Gastrocnemius medialis (tissue), 4 donors: Measurements from ENCODE around the gene PGA5. TPM values are rescaled to one million over a fixed set of nuclear protein-coding genes. Genes with fewer than 3 reads are reported as not detected.
A peak's percentile ranks its signal among the peaks of the same experiment; 100 is the strongest.
"Not testable (repeated sequence)": the region's sequence is repeated elsewhere in the genome, so short reads cannot be mapped to it uniquely, and the experiment has no call there.

ENCODE experiments used
- ATAC-seq, 2 donors: fragments of 150-250 bp; one replicate each; pipeline ENCODE4 v1.9.1; 2016
- DNase-seq, 2 donors: peaks; one replicate each; pipeline ENCODE4 v3.0.0-alpha.2; 2019
- H3K27ac ChIP-seq, 4 donors: fragments of 200-600 bp; sonication (generic); 1 replicate in 1 of 4; 2 replicates in 3 of 4; pipeline ENCODE4 v1.5.1; 2016 to 2018; ENCODE audit warnings: mild to moderate bottlenecking in 2 of 4, moderate library complexity in 1 of 4
- H3K27me3 ChIP-seq, 3 donors: fragments of 200-600 bp; sonication (generic) in 2 of 3; 1 replicate in 1 of 3; 2 replicates in 2 of 3; pipeline versions ENCODE4 v1.5.1 to v1.6.0; 2016 to 2019; ENCODE audit warnings: mild to moderate bottlenecking in 1 of 3, moderate library complexity in 1 of 3
- H3K36me3 ChIP-seq, 2 donors: fragments of 200-600 bp; sonication (generic) in 1 of 2; one replicate each; pipeline ENCODE4 v1.5.1; 2017 to 2018
- H3K4me1 ChIP-seq, 2 donors: fragments of 200-600 bp; sonication (generic) in 1 of 2; one replicate each; pipeline ENCODE4 v1.5.1; 2016 to 2017; ENCODE audit warnings: mild to moderate bottlenecking in 2 of 2
- H3K4me3 ChIP-seq, 4 donors: fragments of 200-600 bp; sonication (generic) in 3 of 4; 1 replicate in 1 of 4; 2 replicates in 3 of 4; pipeline ENCODE4 v1.5.1; 2016 to 2019; ENCODE audit warnings: mild to moderate bottlenecking in 2 of 4
- H3K9me3 ChIP-seq, 3 donors: fragments of 200-600 bp; sonication (generic) in 2 of 3; 1 replicate in 1 of 3; 2 replicates in 2 of 3; pipeline ENCODE4 v1.5.1; 2016 to 2019
- in situ Hi-C, 4 donors: fragments of 200-750 bp; cut with MboI; loops; one replicate each; pipeline versions ENCODE4 v1.15.0 to v1.8.0; 2017; ENCODE audit warnings: low sequenced_read_pairs in 4 of 4
- intact Hi-C: fragments of 100-400 bp; cut with DNase I; formaldehyde crosslinking; loops from one replicate; pipeline ENCODE4 v1.15.1; 2023; ENCODE audit warnings: low total_unique reads
- total RNA-seq, 4 donors: library from RNA; depleted of rRNA; stranded (reverse); fragments of >200 nt; gene quantifications; one replicate each; pipeline versions ENCODE4 v1.1.0 to v1.2.3, GENCODE V29; 2016

Gene PGA5
- total RNA-seq, 4 donors from 2014 or later: not detected

- ATAC-seq, H3K36me3 ChIP-seq, H3K27me3 ChIP-seq, H3K4me3 ChIP-seq, in situ Hi-C loops, H3K9me3 ChIP-seq, H3K27ac ChIP-seq, intact Hi-C loops, DNase-seq, H3K4me1 ChIP-seq: not testable (repeated sequence)
Observed at GRCh38 chr11:61211327-61211952, 29.5 kb upstream of the PGA5 start.

- ATAC-seq: peak in 1 of 2 donors; percentile 57
Observed at GRCh38 chr11:61212202-61212601, 28.8 kb upstream of the PGA5 start.

GRCh38 chr11:61213711-61214324, 27.2 kb upstream of the PGA5 start:
- H3K4me1 ChIP-seq: not testable (repeated sequence)

More at GRCh38 chr11:61212202-61212601, 28.8 kb upstream of the PGA5 start:
- H3K36me3 ChIP-seq, H3K27ac ChIP-seq, in situ Hi-C loops, H3K4me1 ChIP-seq, H3K9me3 ChIP-seq, H3K27me3 ChIP-seq, H3K4me3 ChIP-seq, DNase-seq, intact Hi-C loops: not testable (repeated sequence)

GRCh38 chr11:61218306-61218705, 22.7 kb upstream of the PGA5 start:
- H3K27me3 ChIP-seq, H3K4me1 ChIP-seq, DNase-seq, ATAC-seq, H3K4me3 ChIP-seq, H3K27ac ChIP-seq, in situ Hi-C loops, H3K36me3 ChIP-seq, intact Hi-C loops, H3K9me3 ChIP-seq: not testable (repeated sequence)

More at GRCh38 chr11:61213711-61214324, 27.2 kb upstream of the PGA5 start:
- ATAC-seq, H3K36me3 ChIP-seq, H3K4me3 ChIP-seq, DNase-seq, H3K9me3 ChIP-seq, H3K27ac ChIP-seq, intact Hi-C loops, H3K27me3 ChIP-seq, in situ Hi-C loops: not testable (repeated sequence)

GRCh38 chr11:61219016-61219415, 22.0 kb upstream of the PGA5 start:
- DNase-seq, H3K27ac ChIP-seq, intact Hi-C loops, H3K4me1 ChIP-seq, H3K36me3 ChIP-seq, H3K4me3 ChIP-seq, H3K9me3 ChIP-seq, ATAC-seq, in situ Hi-C loops, H3K27me3 ChIP-seq: not testable (repeated sequence)

GRCh38 chr11:61222047-61222446, 18.9 kb upstream of the PGA5 start, which contains the start of gene PGA4:
Gene PGA4 (plus strand): TSS chr11:61222347. CDS start chr11:61222401, 54 bp downstream.
- H3K27ac ChIP-seq, H3K36me3 ChIP-seq, H3K9me3 ChIP-seq, H3K27me3 ChIP-seq, in situ Hi-C loops, ATAC-seq, intact Hi-C loops, H3K4me3 ChIP-seq, H3K4me1 ChIP-seq, DNase-seq: not testable (repeated sequence)

GRCh38 chr11:61222692-61223091, 18.3 kb upstream of the PGA5 start:
- H3K27me3 ChIP-seq, H3K4me1 ChIP-seq, in situ Hi-C loops, H3K9me3 ChIP-seq, H3K27ac ChIP-seq, H3K36me3 ChIP-seq, H3K4me3 ChIP-seq, ATAC-seq, intact Hi-C loops, DNase-seq: not testable (repeated sequence)

- H3K36me3 ChIP-seq, H3K4me3 ChIP-seq, H3K4me1 ChIP-seq, H3K27ac ChIP-seq, in situ Hi-C loops, H3K9me3 ChIP-seq, intact Hi-C loops, ATAC-seq, H3K27me3 ChIP-seq, DNase-seq: not testable (repeated sequence)
Observed at GRCh38 chr11:61226457-61227137, 14.4 kb upstream of the PGA5 start.

- intact Hi-C loops, H3K4me3 ChIP-seq, in situ Hi-C loops, H3K36me3 ChIP-seq, H3K9me3 ChIP-seq, ATAC-seq, H3K4me1 ChIP-seq, H3K27ac ChIP-seq, DNase-seq, H3K27me3 ChIP-seq: not testable (repeated sequence)
Observed at GRCh38 chr11:61229458-61229857, 11.5 kb upstream of the PGA5 start.

- H3K36me3 ChIP-seq, DNase-seq, H3K4me3 ChIP-seq, H3K27me3 ChIP-seq, H3K27ac ChIP-seq, in situ Hi-C loops, H3K4me1 ChIP-seq, intact Hi-C loops, H3K9me3 ChIP-seq: not testable (repeated sequence)
- peak in 1 of 2 donors; percentile 65 for ATAC-seq
Observed at GRCh38 chr11:61231033-61231432, 9.9 kb upstream of the PGA5 start.

GRCh38 chr11:61231585-61231984, 9.4 kb upstream of the PGA5 start:
- DNase-seq, intact Hi-C loops: not testable (repeated sequence)

More at GRCh38 chr11:61231585-61231984, 9.4 kb upstream of the PGA5 start:
- ATAC-seq, in situ Hi-C loops, H3K4me1 ChIP-seq, H3K27ac ChIP-seq, H3K27me3 ChIP-seq, H3K4me3 ChIP-seq, H3K9me3 ChIP-seq, H3K36me3 ChIP-seq: not testable (repeated sequence)
